ENCODE data around the gene EMC7.

The EMC7 gene

GRCh38 chr15:34084086-34084485 lies 17.6 kb downstream of the EMC7 start:
- H3K27ac ChIP-seq (ENCODE audit: low read depth, low read length): no peak overlapping the region
- no peak overlapping the region for H3K9ac ChIP-seq (ENCODE audit: low read length)
- H3K4me3 ChIP-seq (ENCODE audit: low read depth in 1 of 2, low read length in 2 of 2): no peak overlapping the region
- H3K4me1 ChIP-seq (ENCODE audit: insufficient read depth, low read length): no peaks in the 10 kb centered on the region
- H3K9me3 ChIP-seq (ENCODE audit: low read length): no peaks in the 10 kb centered on the region
- no peaks in the 10 kb centered on the region for H3K27me3 ChIP-seq (ENCODE audit: control insufficient read depth in 1 of 2, insufficient read depth in 2 of 2, low read length in 2 of 2)
- peaks cover 13% of the 10 kb centered on the region for H3K36me3 ChIP-seq (ENCODE audit: insufficient read depth, low read length)

- H3K27me3 ChIP-seq (ENCODE audit: control insufficient read depth in 1 of 2, insufficient read depth in 2 of 2, low read length in 2 of 2): no peaks in the 10 kb centered on the region
- H3K4me1 ChIP-seq (ENCODE audit: insufficient read depth, low read length): no peaks in the 10 kb centered on the region
- H3K9ac ChIP-seq (ENCODE audit: low read length): no peak overlapping the region
- no peaks in the 10 kb centered on the region for H3K9me3 ChIP-seq (ENCODE audit: low read length)
- H3K4me3 ChIP-seq (ENCODE audit: low read depth in 1 of 2, low read length in 2 of 2): no peak overlapping the region
- H3K27ac ChIP-seq (ENCODE audit: low read depth, low read length): no peak overlapping the region
- no peaks in the 10 kb centered on the region for H3K36me3 ChIP-seq (ENCODE audit: insufficient read depth, low read length)
These were observed 21.8 kb downstream of the EMC7 start for GRCh38 chr15:34079904-34080303.

- no peaks in the 10 kb centered on the region for H3K27me3 ChIP-seq (ENCODE audit: control insufficient read depth in 1 of 2, insufficient read depth in 2 of 2, low read length in 2 of 2)
- H3K27ac ChIP-seq (ENCODE audit: low read depth, low read length): no peak overlapping the region
- H3K9ac ChIP-seq (ENCODE audit: low read length): no peak overlapping the region
- H3K4me3 ChIP-seq (ENCODE audit: low read depth in 1 of 2, low read length in 2 of 2): no peak overlapping the region
- H3K9me3 ChIP-seq (ENCODE audit: low read length): no peaks in the 10 kb centered on the region
- no peaks in the 10 kb centered on the region for H3K4me1 ChIP-seq (ENCODE audit: insufficient read depth, low read length)
- H3K36me3 ChIP-seq (ENCODE audit: insufficient read depth, low read length): no peaks in the 10 kb centered on the region
These were observed 22.8 kb downstream of the EMC7 start for GRCh38 chr15:34078900-34079299.

- H3K4me1 ChIP-seq (ENCODE audit: insufficient read depth, low read length): no peaks in the 10 kb centered on the region
- H3K4me3 ChIP-seq (ENCODE audit: low read depth in 1 of 2, low read length in 2 of 2): no peak overlapping the region
- H3K9me3 ChIP-seq (ENCODE audit: low read length): no peaks in the 10 kb centered on the region
- H3K27ac ChIP-seq (ENCODE audit: low read depth, low read length): no peak overlapping the region
- H3K36me3 ChIP-seq (ENCODE audit: insufficient read depth, low read length): no peaks in the 10 kb centered on the region
- no peaks in the 10 kb centered on the region for H3K27me3 ChIP-seq (ENCODE audit: control insufficient read depth in 1 of 2, insufficient read depth in 2 of 2, low read length in 2 of 2)
- H3K9ac ChIP-seq (ENCODE audit: low read length): no peak overlapping the region
These were observed 24.9 kb downstream of the EMC7 start for GRCh38 chr15:34076785-34077184.

GRCh38 chr15:34070003-34070402 lies 31.7 kb downstream of the EMC7 start:
- no peak overlapping the region for H3K27ac ChIP-seq (ENCODE audit: low read depth, low read length)

GRCh38 chr15:34065941-34066340 lies 35.7 kb downstream of the EMC7 start:
- H3K36me3 ChIP-seq (ENCODE audit: insufficient read depth, low read length): no peaks in the 10 kb centered on the region
- no peaks in the 10 kb centered on the region for H3K27me3 ChIP-seq (ENCODE audit: control insufficient read depth in 1 of 2, insufficient read depth in 2 of 2, low read length in 2 of 2)
- H3K4me1 ChIP-seq (ENCODE audit: insufficient read depth, low read length): no peaks in the 10 kb centered on the region
- no peak overlapping the region for H3K27ac ChIP-seq (ENCODE audit: low read depth, low read length)
- H3K9ac ChIP-seq (ENCODE audit: low read length): no peak overlapping the region
- no peaks in the 10 kb centered on the region for H3K9me3 ChIP-seq (ENCODE audit: low read length)
- H3K4me3 ChIP-seq (ENCODE audit: low read depth in 1 of 2, low read length in 2 of 2): no peak overlapping the region

More at GRCh38 chr15:34070003-34070402, 31.7 kb downstream of the EMC7 start:
- Histone ChIP-seq H3K36me3 (ENCODE audit: insufficient read depth, low read length) (no peaks in the 10 kb centered on the region), H3K27me3 (ENCODE audit: control insufficient read depth in 1 of 2, insufficient read depth in 2 of 2, low read length in 2 of 2) (no peaks in the 10 kb centered on the region), H3K4me3 (ENCODE audit: low read depth in 1 of 2, low read length in 2 of 2) (no peak overlapping the region), H3K9ac (ENCODE audit: low read length) (no peak overlapping the region), H3K4me1 (ENCODE audit: insufficient read depth, low read length) (no peaks in the 10 kb centered on the region), H3K9me3 (ENCODE audit: low read length) (no peaks in the 10 kb centered on the region)

- Histone ChIP-seq H3K27me3 (ENCODE audit: control insufficient read depth in 1 of 2, insufficient read depth in 2 of 2, low read length in 2 of 2) (no peaks in the 10 kb centered on the region), H3K9me3 (ENCODE audit: low read length) (no peaks in the 10 kb centered on the region), H3K4me3 (ENCODE audit: low read depth in 1 of 2, low read length in 2 of 2) (no peak overlapping the region), H3K9ac (ENCODE audit: low read length) (no peak overlapping the region), H3K36me3 (ENCODE audit: insufficient read depth, low read length) (no peaks in the 10 kb centered on the region), H3K27ac (ENCODE audit: low read depth, low read length) (no peak overlapping the region), H3K4me1 (ENCODE audit: insufficient read depth, low read length) (no peaks in the 10 kb centered on the region)
These were observed 36.4 kb downstream of the EMC7 start for GRCh38 chr15:34065261-34065660.

GRCh38 chr15:34064438-34064837 lies 37.2 kb downstream of the EMC7 start:
- Histone ChIP-seq H3K4me3 (ENCODE audit: low read depth in 1 of 2, low read length in 2 of 2) (no peak overlapping the region), H3K9me3 (ENCODE audit: low read length) (no peaks in the 10 kb centered on the region), H3K27ac (ENCODE audit: low read depth, low read length) (no peak overlapping the region), H3K9ac (ENCODE audit: low read length) (no peak overlapping the region), H3K36me3 (ENCODE audit: insufficient read depth, low read length) (no peaks in the 10 kb centered on the region), H3K4me1 (ENCODE audit: insufficient read depth, low read length) (no peaks in the 10 kb centered on the region), H3K27me3 (ENCODE audit: control insufficient read depth in 1 of 2, insufficient read depth in 2 of 2, low read length in 2 of 2) (no peaks in the 10 kb centered on the region)

- H3K4me1 ChIP-seq (ENCODE audit: insufficient read depth, low read length): no peaks in the 10 kb centered on the region
- H3K27me3 ChIP-seq (ENCODE audit: control insufficient read depth in 1 of 2, insufficient read depth in 2 of 2, low read length in 2 of 2): no peaks in the 10 kb centered on the region
- no peak overlapping the region for H3K4me3 ChIP-seq (ENCODE audit: low read depth in 1 of 2, low read length in 2 of 2)
These were observed 41.7 kb downstream of the EMC7 start for GRCh38 chr15:34059946-34060345.

GRCh38 chr15:34059476-34059875 lies 42.2 kb downstream of the EMC7 start:
- Histone ChIP-seq H3K4me1 (ENCODE audit: insufficient read depth, low read length) (no peaks in the 10 kb centered on the region), H3K27ac (ENCODE audit: low read depth, low read length) (no peak overlapping the region)

More at GRCh38 chr15:34059946-34060345, 41.7 kb downstream of the EMC7 start:
- H3K36me3 ChIP-seq (ENCODE audit: insufficient read depth, low read length): no peaks in the 10 kb centered on the region
- H3K27ac ChIP-seq (ENCODE audit: low read depth, low read length): no peak overlapping the region
- no peaks in the 10 kb centered on the region for H3K9me3 ChIP-seq (ENCODE audit: low read length)
- no peak overlapping the region for H3K9ac ChIP-seq (ENCODE audit: low read length)

GRCh38 chr15:34056911-34057310 lies 44.8 kb downstream of the EMC7 start:
- Histone ChIP-seq H3K9me3 (ENCODE audit: low read length) (no peaks in the 10 kb centered on the region), H3K27me3 (ENCODE audit: control insufficient read depth in 1 of 2, insufficient read depth in 2 of 2, low read length in 2 of 2) (no peaks in the 10 kb centered on the region), H3K27ac (ENCODE audit: low read depth, low read length) (no peak overlapping the region), H3K36me3 (ENCODE audit: insufficient read depth, low read length) (no peaks in the 10 kb centered on the region), H3K4me3 (ENCODE audit: low read depth in 1 of 2, low read length in 2 of 2) (no peak overlapping the region), H3K4me1 (ENCODE audit: insufficient read depth, low read length) (no peaks in the 10 kb centered on the region), H3K9ac (ENCODE audit: low read length) (no peak overlapping the region)

More at GRCh38 chr15:34059476-34059875, 42.2 kb downstream of the EMC7 start:
- Histone ChIP-seq H3K4me3 (ENCODE audit: low read depth in 1 of 2, low read length in 2 of 2) (no peak overlapping the region), H3K27me3 (ENCODE audit: control insufficient read depth in 1 of 2, insufficient read depth in 2 of 2, low read length in 2 of 2) (no peaks in the 10 kb centered on the region), H3K36me3 (ENCODE audit: insufficient read depth, low read length) (no peaks in the 10 kb centered on the region), H3K9ac (ENCODE audit: low read length) (no peak overlapping the region), H3K9me3 (ENCODE audit: low read length) (no peaks in the 10 kb centered on the region)

- Histone ChIP-seq H3K4me3 (ENCODE audit: low read depth in 1 of 2, low read length in 2 of 2) (no peak overlapping the region), H3K9ac (ENCODE audit: low read length) (no peak overlapping the region), H3K27me3 (ENCODE audit: control insufficient read depth in 1 of 2, insufficient read depth in 2 of 2, low read length in 2 of 2) (no peaks in the 10 kb centered on the region), H3K27ac (ENCODE audit: low read depth, low read length) (no peak overlapping the region), H3K4me1 (ENCODE audit: insufficient read depth, low read length) (no peaks in the 10 kb centered on the region), H3K36me3 (ENCODE audit: insufficient read depth, low read length) (no peaks in the 10 kb centered on the region), H3K9me3 (ENCODE audit: low read length) (no peaks in the 10 kb centered on the region)
These were observed 45.6 kb downstream of the EMC7 start for GRCh38 chr15:34055868-34056595.

Measured in muscle layer of colon (tissue), 2 donors.